Panc1 (cell line): ENCODE results near the gene TRIM64.
"Not testable (repeated sequence)": the region's sequence is repeated elsewhere in the genome, so short reads cannot be mapped to it uniquely, and the experiment has no call there.

Source experiments
- CTCF ChIP-seq: fragments of 450-650 bp; IDR thresholded peaks from 2 replicates; pipeline ENCODE4 v1.5.1; 2017; ENCODE audit warnings: mild to moderate bottlenecking
- POLR2AphosphoS5 ChIP-seq: IDR thresholded peaks from 2 replicates; pipeline ENCODE4 v1.6.1; 2012; ENCODE audit warnings: mild to moderate bottlenecking, low read depth, low read length, moderate library complexity
- REST ChIP-seq, 2 experiments: IDR thresholded peaks; 2 replicates each; pipeline ENCODE4 v1.6.1; 2011 to 2012; ENCODE audit warnings: low read depth in 2 of 2, control low read depth in 1 of 2, low read length in 1 of 2, mild to moderate bottlenecking in 1 of 2, moderate library complexity in 1 of 2; ENCODE audit not compliant: insufficient read depth in 1 of 2

GRCh38 chr11:89965737-89966136 is at the start of gene TRIM64:
- TF ChIP-seq CTCF; POLR2AphosphoS5; REST (IDR thresholded peaks at IDR 0.05; ENCODE audit: insufficient read depth in 1 of 2, low read depth in 2 of 2, low read length in 1 of 2): not testable (repeated sequence)
